Body of pancreas (tissue), 4 donors: ENCODE results near the gene IBA57.

Experiments
- CTCF ChIP-seq, 7 experiments: fragments of 450-650 bp in 4 of 7; fragments of 200-600 bp in 3 of 7; sonication (generic) in 3 of 7; IDR thresholded peaks; one replicate each; pipeline ENCODE4 v1.5.1; 2016 to 2019; ENCODE audit warnings: antibody characterized with exemption in 7 of 7
- POLR2A ChIP-seq, 3 donors: fragments of 450-650 bp; IDR thresholded peaks; one replicate each; pipeline ENCODE4 v1.6.1; 2016; ENCODE audit warnings: antibody characterized with exemption in 3 of 3, mild to moderate bottlenecking in 2 of 3

- TF ChIP-seq CTCF (IDR thresholded peaks at IDR 0.05) (no peak), POLR2A (IDR thresholded peaks at IDR 0.05) (no peak)
Measured at GRCh38 chr1:228185641-228185965, 20.0 kb downstream of the IBA57 start.
